GM12878 (cell line): ENCODE data around the gene WWTR1.

Experiments
- BHLHE40 ChIP-seq, 2 experiments: fragments of 450-650 bp in 1 of 2; IDR thresholded peaks; 2 replicates each; pipeline ENCODE4 v1.6.1; 2011 to 2017; ENCODE audit warnings: low read depth in 2 of 2, borderline replicate concordance in 1 of 2, improper control_type of control experiment in 1 of 2, low read length in 1 of 2, mild to moderate bottlenecking in 1 of 2
- CHD4 ChIP-seq: fragments of 200-600 bp; sonication (generic); IDR thresholded peaks from 2 replicates; pipeline ENCODE4 v1.6.1; 2016; ENCODE audit warnings: mild to moderate bottlenecking
- CTCF ChIP-seq, 3 experiments: IDR thresholded peaks in 2 of 3; conservative IDR thresholded peaks in 1 of 3; 2 replicates each; pipeline ENCODE4 v1.5.1; 2011; ENCODE audit warnings: low read depth in 3 of 3, low read length in 3 of 3, mild to moderate bottlenecking in 3 of 3, control low read depth in 2 of 3, moderate library complexity in 2 of 3, inconsistent platforms in 1 of 3, mixed read lengths in 1 of 3; ENCODE audit not compliant: control insufficient read depth in 2 of 3, insufficient read depth in 1 of 3; ENCODE audit errors: extremely low read depth in 1 of 3
- MAX ChIP-seq: IDR thresholded peaks from 2 replicates; pipeline ENCODE4 v1.6.1; 2012; ENCODE audit warnings: low read depth, low read length, improper control_type of control experiment
- PBX3 ChIP-seq: IDR thresholded peaks from 2 replicates; pipeline ENCODE4 v1.6.1; 2011; ENCODE audit warnings: mild to moderate bottlenecking, low read depth, low read length, moderate library complexity; ENCODE audit not compliant: insufficient replicate concordance
- PML ChIP-seq: IDR thresholded peaks from 2 replicates; pipeline ENCODE4 v1.6.1; 2012; ENCODE audit warnings: low read length, inconsistent platforms
- POLR2A ChIP-seq: IDR thresholded peaks from 2 replicates; pipeline ENCODE4 v1.6.1; 2011; ENCODE audit warnings: low read depth, mild to moderate bottlenecking, low read length
- RAD21 ChIP-seq: IDR thresholded peaks from 2 replicates; pipeline ENCODE4 v1.6.1; 2011; ENCODE audit warnings: mild to moderate bottlenecking, low read depth, low read length, moderate library complexity; ENCODE audit not compliant: insufficient read depth
- RCOR1 ChIP-seq: conservative IDR thresholded peaks from 2 replicates; pipeline ENCODE4 v1.6.1; 2012; ENCODE audit warnings: low read depth, low read length, improper control_type of control experiment
- SIN3A ChIP-seq: IDR thresholded peaks from 2 replicates; pipeline ENCODE4 v1.6.1; 2012; ENCODE audit warnings: low read depth, low read length, improper control_type of control experiment
- SMC3 ChIP-seq: IDR thresholded peaks from 2 replicates; pipeline ENCODE4 v1.6.1; 2011; ENCODE audit warnings: low read length, improper control_type of control experiment, borderline replicate concordance

GRCh38 chr3:149705416-149705815, 47.6 kb upstream of the WWTR1 start:
- no peak for TF ChIP-seq CTCF (IDR thresholded peaks at IDR 0.05 in 2 of 3, conservative IDR thresholded peaks at IDR 0.05 in 1 of 3; ENCODE audit: control insufficient read depth in 2 of 3, extremely low read depth in 1 of 3, insufficient read depth in 1 of 3, low read depth in 3 of 3, low read length in 3 of 3)
- TF ChIP-seq POLR2A, result no peak
- TF ChIP-seq SIN3A, result no peak
- TF ChIP-seq PBX3, result no peak
- TF ChIP-seq RCOR1, result no peak
- no peak for TF ChIP-seq SMC3
- TF ChIP-seq RAD21, result no peak
- no peak for TF ChIP-seq PML
- no peak for TF ChIP-seq BHLHE40 (IDR thresholded peaks at IDR 0.05; ENCODE audit: borderline replicate concordance in 1 of 2, low read depth in 2 of 2, low read length in 1 of 2)
- TF ChIP-seq MAX, result no peak
- no peak for TF ChIP-seq CHD4
